ENCODE results near the gene FIGNL2.
"Not testable (repeated sequence)": the region's sequence is repeated elsewhere in the genome, so short reads cannot be mapped to it uniquely, and the experiment has no call there.

The FIGNL2 gene

GRCh38 chr12:51815571-51815970, 32.9 kb downstream of the FIGNL2 start:
- DNase-seq = no peak

- DNase-seq = peak; percentile 78
Observed at GRCh38 chr12:51814311-51815088, 34.0 kb downstream of the FIGNL2 start.

GRCh38 chr12:51813931-51814310, 34.6 kb downstream of the FIGNL2 start:
- no peak for DNase-seq

GRCh38 chr12:51812871-51813270, 35.6 kb downstream of the FIGNL2 start:
- no peak for DNase-seq

GRCh38 chr12:51811203-51812202, 37.0 kb downstream of the FIGNL2 start:
- no peak for DNase-seq

GRCh38 chr12:51809193-51809592, 39.3 kb downstream of the FIGNL2 start:
- DNase-seq = no peak

- no peak for DNase-seq
Observed at GRCh38 chr12:51806896-51807295, 41.6 kb downstream of the FIGNL2 start.

- no peak for DNase-seq
Observed at GRCh38 chr12:51801027-51801426, 47.5 kb downstream of the FIGNL2 start.

- no peak for DNase-seq
Observed at GRCh38 chr12:51798501-51798900, 50.0 kb downstream of the FIGNL2 start.

GRCh38 chr12:51798051-51798450, 50.5 kb downstream of the FIGNL2 start:
- DNase-seq = not testable (repeated sequence)

- DNase-seq = no peak
Observed at GRCh38 chr12:51797301-51797700, 51.2 kb downstream of the FIGNL2 start.

- peak; percentile 32 for DNase-seq
Observed at GRCh38 chr12:51793201-51793600, 55.3 kb downstream of the FIGNL2 start.

- DNase-seq = no peak
Observed at GRCh38 chr12:51792417-51792816, 56.1 kb downstream of the FIGNL2 start.

GRCh38 chr12:51788876-51789275, 59.6 kb downstream of the FIGNL2 start:
- peak; percentile 94 for DNase-seq

GRCh38 chr12:51785906-51786305, 62.6 kb downstream of the FIGNL2 start:
- DNase-seq = no peak

- no peak for DNase-seq
Observed at GRCh38 chr12:51784688-51785087, 63.8 kb downstream of the FIGNL2 start.

- DNase-seq = no peak
Observed at GRCh38 chr12:51779876-51780275, 68.6 kb downstream of the FIGNL2 start.

GRCh38 chr12:51777973-51778372, 70.5 kb downstream of the FIGNL2 start:
- no peak for DNase-seq

- no peak for DNase-seq
Observed at GRCh38 chr12:51777457-51777856, 71.1 kb downstream of the FIGNL2 start.

GRCh38 chr12:51774933-51775332, 73.6 kb downstream of the FIGNL2 start:
- DNase-seq = no peak

GRCh38 chr12:51773145-51773869, 75.2 kb downstream of the FIGNL2 start:
- DNase-seq = peak; percentile 89

GRCh38 chr12:51771008-51771407, 77.5 kb downstream of the FIGNL2 start:
- peak; percentile 8 for DNase-seq

All from fibroblast of skin of back (primary cell).